ENCODE measurements around the gene LARP6.
"Not testable (repeated sequence)": the region's sequence is repeated elsewhere in the genome, so short reads cannot be mapped to it uniquely, and the experiment has no call there.

Gene LARP6

DNA sequence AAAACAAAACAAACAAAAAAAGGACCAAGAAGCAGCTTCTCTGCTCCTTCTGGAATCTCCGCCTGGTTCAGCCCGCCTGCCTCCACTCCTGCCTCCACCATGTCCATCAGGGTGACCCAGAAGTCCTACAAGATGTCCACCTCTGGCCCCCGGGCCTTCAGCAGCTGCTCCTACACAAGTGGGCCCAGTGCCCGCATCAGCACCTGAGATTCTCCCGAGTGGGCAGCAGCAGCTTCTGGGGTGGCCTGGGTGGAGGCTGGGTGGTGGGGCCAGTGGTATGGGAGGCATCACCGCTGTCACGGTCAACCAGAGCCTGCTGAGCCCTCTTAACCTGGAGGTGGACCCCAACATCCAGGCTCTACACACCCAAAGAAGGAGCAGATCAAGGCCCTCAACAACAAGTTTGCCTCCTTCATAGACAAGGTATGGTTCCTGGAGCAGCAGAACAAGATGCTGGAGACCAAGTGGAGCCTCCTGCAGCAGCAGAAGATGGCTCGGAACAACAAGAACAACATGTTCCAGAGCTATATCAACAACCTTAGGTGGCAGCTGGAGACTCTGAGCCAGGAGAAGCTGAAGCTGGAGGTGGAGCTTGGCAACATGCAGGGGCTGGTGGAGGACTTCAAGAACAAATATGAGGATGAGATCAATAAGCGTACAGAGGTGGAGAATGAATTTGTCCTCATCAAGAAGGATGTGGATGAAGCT, 4.8 kb upstream of the LARP6 start:
- DNase-seq (ENCODE audit: low read depth, low spot score) = not testable (repeated sequence)

GRCh38 chr15:70857562-70858285, 3.8 kb upstream of the LARP6 start:
- no peak for DNase-seq (ENCODE audit: low read depth, low spot score)

DNA sequence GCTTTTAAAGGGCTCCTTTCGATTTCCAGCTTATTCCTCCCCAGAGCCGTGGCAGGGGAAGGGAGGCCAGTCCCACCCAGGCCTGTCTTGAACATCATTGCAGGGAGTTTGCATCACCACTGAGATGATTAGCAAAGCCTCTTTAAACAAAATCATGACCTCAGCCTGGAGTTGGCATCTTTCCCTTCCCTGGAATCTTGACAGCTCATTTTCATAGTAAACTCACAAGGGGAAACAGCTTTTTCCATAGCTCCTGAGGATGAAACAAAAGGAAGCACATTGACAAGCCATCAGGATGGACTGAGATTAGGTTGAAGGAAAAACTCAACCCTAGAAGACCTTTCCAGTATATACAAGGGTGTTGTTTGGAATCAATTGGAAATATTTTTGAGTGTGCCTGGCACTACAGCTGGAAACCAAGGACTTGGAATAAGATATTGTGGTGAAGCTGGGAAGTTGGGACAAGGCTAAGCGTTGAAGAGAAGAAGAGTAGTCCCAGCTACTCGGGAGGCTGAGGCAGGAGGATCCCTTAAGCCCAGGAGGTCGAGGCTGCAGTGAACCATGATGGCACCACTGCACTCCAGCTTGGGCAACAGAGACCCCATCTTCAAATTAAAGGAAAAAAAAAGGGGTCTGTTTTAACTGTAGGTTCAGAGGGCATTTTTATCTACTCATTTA, 3.1 kb upstream of the LARP6 start:
- DNase-seq (ENCODE audit: low read depth, low spot score) = no peak

DNA sequence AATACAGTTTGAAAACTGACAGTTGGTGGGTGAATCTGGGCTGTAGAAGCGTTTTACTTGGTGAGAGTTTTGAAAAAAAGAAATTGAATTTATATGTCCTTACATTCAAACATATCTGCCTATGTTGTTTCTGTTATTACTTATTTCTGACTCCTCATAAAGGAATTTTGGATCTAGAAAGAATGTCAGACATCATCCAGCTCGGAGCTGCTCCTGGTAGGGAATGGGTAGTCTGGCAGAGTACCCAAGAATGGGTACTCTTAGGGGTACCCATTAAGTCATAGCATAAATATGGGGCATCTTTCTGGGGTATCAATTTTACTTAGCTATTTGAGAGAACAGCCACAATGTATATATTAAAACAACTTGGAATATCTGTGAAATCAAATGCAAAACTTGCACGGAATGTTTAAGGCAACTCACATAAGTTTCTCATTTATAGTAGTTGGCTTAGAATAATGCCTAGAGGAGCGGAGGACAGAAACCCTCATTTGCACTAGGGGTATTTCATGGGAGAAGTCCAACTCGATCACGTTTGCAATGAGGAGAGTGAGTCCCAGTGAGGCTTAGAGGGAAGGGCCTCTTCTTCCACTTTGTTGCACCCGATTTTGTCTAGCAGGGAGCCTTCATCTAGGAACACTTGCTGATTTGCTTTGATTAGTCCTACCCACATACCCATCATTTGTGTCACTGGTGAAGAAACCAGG, 2.4 kb upstream of the LARP6 start:
- no peak for DNase-seq (ENCODE audit: low read depth, low spot score)

DNA sequence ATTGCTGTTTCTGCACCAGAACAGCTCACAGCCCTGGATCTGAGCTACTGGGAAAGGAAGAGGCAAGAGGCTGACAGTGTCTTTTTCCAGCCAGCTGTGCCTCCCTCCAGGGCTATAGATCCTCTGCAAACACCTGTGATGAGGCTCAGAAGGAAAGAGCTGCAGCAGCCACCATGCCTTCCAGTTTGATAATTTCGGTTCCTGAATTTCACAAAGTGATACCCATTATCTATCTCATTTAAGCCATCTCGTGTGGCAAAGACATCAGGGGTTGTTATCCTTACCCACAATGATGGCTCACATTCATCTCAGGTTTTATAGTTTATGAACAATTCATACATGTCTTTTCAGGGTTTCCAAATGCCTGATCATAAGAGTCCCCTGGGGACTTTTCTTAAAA, 1.8 kb upstream of the LARP6 start:
- no peak for DNase-seq (ENCODE audit: low read depth, low spot score)

- DNase-seq (ENCODE audit: low read depth, low spot score) = no peak
Observed at GRCh38 chr15:70854666-70854976, 664 bp upstream of the LARP6 start.

DNA sequence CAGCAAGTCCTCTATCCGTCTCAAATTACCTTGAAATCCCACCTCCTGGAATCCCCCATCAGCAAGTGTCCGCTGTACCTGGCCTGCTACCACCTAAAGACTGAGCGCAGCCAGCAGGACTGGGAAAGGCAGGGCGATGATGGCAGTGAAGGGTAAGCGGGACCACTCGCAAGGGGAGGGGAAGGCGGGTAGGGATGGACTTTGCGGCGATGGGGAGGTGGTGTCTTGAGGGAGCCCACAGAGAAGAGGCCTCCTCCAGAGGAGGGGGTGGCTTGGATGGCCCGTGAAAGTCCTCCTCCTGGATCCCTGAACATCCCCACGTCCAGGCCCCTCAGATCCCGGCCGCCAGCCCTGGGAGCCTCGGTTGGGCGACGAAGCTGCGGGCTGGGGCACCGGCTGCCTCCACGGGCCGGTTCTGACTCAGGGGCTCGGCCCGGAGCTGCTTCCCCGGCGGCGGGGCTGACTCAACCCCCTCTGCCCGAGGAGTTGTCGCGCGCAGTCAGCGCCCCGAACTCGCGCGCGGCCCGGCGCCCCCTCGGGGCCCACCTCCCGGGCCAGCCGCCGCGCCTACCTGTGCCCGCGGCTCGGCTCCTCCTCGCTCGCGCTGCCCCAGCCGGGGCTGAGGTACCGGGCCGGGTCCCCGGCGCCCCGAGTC, 512 bp downstream of the LARP6 start:
- DNase-seq (ENCODE audit: low read depth, low spot score) = no peak

DNA sequence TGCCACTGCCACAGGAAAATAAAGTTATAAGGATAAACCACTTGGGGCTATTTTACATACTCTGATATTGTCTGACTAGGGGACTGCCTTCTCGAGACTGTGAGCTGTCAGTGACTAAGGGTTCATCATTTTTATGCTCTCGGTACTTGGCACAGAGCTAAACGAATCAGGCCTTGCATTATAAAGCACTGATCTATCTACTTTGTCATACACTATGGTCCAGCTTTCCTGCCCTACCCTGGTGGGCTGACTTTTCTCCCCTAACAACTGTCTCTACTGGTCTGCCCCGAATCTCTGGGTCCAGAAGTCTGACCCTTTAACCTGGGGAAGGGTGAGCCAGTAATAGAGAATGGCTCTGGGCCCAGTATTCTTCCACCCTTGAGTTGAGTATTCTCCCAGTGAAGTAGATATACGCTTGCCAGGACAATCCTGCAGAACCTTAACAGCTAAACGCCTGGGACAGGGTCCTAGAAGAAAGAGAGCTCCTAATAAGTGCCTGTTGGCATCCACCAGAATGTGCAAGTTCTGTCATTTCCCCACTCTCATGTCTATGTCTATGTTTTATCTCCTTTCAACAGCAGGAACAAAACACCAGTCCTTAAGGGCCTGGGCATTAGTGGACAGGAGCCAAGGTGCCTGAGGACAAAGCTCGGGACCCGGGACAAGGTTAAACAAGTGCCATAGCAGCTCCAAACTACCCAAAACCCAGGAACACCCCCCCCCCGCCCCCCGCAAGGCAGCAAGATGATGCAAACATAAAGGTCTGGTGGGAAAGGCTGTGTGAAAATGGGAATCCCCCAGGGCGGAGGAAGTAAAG, 1.2 kb downstream of the LARP6 start:
- no peak for DNase-seq (ENCODE audit: low read depth, low spot score)

DNA sequence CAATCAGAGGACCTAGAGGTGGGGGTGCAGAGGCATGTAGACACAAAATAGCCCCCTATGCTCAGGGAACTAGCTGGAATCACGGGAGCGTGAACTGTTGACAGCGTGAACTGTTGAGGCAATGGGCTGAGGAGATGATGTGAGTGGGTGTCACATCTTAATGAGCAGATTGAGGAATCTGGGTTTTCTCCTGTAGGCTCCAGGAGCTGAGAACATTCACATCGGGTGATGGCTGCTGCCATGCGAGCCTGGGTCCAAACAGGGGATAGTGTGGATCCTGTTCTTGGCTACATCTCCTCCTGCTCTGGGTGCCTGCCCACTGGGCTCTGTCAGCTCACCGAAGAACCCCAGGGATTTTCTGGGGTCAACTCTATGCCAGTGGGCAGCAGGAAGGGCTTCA, 2.1 kb downstream of the LARP6 start:
- DNase-seq (ENCODE audit: low read depth, low spot score) = no peak

- no peak for DNase-seq (ENCODE audit: low read depth, low spot score)
Observed at GRCh38 chr15:70845602-70846360, 8.2 kb downstream of the LARP6 start.

DNA sequence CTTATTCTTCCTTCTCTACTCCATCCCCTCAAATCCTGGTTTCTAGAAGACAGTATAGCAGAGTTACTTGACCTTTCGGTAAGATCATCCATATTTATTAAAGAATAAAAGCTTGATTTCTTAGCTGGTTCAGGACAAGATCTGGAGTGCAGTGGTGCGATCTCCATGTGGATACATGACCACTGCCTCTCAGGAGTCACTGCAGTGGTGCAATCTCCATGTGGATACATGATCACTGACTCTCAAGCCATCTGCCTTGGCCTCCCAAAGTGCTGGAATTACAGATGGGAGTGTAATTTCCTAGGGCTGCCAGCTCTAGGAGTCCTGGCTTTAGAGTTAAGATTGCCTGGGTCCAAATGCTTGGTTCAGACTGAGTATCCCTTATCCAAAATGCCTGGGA, 16.5 kb downstream of the LARP6 start:
- DNase-seq (ENCODE audit: low read depth, low spot score) = no peak

DNA sequence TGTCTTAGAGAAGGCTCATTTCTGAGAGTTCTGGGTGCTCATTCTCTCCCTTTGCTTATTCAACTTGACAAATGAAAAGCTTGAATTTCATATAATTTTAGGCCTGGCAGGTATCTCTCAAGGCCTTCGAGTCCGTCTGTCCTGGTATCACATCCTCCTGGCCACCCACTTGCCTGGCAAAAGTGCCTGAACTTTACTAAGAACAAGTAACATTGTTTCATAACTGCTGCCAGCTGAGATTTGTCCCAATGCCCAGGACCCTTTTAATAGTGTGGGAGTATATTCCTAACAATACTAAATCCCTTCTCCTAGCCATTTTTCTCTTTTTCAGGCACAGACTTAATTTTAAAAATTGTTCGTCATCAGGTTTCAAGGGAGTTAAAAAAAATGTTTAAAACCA, 18.1 kb downstream of the LARP6 start:
- DNase-seq (ENCODE audit: low read depth, low spot score) = no peak

DNA sequence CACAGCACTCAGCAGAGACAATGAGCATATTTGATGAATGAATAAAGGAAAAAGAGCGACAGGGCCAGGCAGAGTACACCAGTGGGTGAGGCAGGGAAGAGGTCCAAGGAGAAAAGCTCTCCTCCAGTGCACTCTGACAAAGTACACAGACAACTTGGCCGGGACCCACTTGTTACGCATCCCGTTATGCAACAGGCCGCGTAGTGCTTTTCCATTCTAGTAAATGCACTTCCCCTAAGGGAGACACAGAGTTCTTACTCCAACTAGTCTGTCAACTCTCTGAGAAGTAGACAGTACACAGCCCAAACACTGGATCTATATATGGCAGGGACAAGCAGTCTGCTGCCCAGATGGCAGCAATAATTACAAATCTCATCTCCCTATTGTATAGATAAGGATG, 18.5 kb downstream of the LARP6 start:
- no peak for DNase-seq (ENCODE audit: low read depth, low spot score)

GRCh38 chr15:70834999-70835398, 19.0 kb downstream of the LARP6 start:
- no peak for DNase-seq (ENCODE audit: low read depth, low spot score)

- no peak for DNase-seq (ENCODE audit: low read depth, low spot score)
Observed at GRCh38 chr15:70833861-70834765, 19.8 kb downstream of the LARP6 start.

DNA sequence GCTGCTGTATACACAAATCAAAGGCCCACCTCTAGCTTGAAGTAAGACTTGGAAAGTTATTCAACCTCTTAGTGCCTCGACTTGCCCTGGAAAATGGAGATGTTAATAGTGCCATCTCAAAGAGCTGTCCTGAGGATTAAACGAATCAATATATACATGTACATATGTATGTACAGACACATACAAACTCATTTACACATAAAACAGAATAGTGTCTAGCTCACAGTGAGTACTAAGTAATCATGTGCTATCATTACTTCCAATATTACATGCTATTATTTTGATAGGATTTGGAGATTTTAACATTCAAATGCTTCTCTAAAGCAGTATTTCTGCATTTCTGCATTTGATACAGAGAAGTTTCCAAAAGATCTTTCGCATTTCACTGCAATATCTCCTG, 20.5 kb downstream of the LARP6 start:
- DNase-seq (ENCODE audit: low read depth, low spot score) = no peak

GRCh38 chr15:70832176-70832575, 21.8 kb downstream of the LARP6 start:
- DNase-seq (ENCODE audit: low read depth, low spot score) = no peak

DNA sequence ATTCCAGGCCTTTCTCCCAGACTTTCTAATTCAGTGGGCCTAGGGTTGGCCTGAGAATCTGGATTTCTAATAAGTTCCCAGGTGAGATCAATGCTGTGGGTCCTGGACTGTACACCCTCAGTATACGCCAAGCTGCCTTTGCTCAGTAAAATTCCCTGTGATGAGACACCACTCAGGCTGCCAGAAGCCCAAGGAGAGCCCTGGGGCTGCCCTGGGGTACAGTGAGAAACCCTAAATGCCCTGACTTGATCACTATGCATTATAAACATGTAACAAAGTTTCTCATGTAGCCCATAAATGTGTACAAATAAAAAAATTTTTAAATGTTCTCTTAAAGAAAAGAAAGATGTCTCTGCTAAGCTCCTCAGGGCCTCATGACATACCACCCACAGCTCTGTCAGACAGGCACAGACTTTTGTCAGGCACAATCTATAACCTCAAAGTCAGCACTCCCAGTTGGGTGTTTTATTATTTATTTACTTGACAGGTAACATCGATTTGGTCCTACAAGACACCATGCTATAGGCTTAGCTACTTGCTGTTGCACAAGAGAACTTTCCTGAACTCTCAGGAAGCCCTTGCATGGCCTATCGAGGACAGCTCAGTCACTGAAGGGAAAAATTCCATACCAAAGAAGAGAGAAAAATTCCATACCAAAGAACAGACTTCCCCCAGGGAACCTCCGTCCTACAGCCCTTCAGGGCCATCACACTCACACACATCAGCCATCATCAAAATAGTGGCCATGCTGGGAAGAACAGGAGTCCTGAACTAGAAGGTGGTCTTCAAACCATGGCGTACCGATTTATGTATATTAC, 22.7 kb downstream of the LARP6 start:
- no peak for DNase-seq (ENCODE audit: low read depth, low spot score)

Data from iPS DF 19.7 (cell line).